BJ (cell line): ENCODE data around the gene UTS2. TPM values are rescaled to one million over a fixed set of nuclear protein-coding genes. Genes with fewer than 3 reads are reported as not detected.

Source experiments
- CTCF ChIA-PET: fragments of 350-600 bp; formaldehyde crosslinking; extraction: SDS; loops from one replicate; lab custom pipeline; 2021; ENCODE audit warnings: antibody characterized with exemption, inconsistent platforms; lab: Yijun Ruan, JAX
- POLR2A ChIA-PET: fragments of 300-600 bp; sonication (Branson Sonifier 250); formaldehyde crosslinking; extraction: SDS; loops from one replicate; lab custom pipeline; 2021; ENCODE audit warnings: antibody characterized with exemption; lab: Charles Lee
- DNase-seq: peaks from one replicate; pipeline ENCODE4 v3.0.0-alpha.2; 2011; ENCODE audit warnings: low read depth
- H3K27me3 ChIP-seq: 2 replicates; pipeline ENCODE4 v1.6.0; 2011; ENCODE audit warnings: low read length; ENCODE audit not compliant: control insufficient read depth, insufficient read depth
- H3K36me3 ChIP-seq: 2 replicates; pipeline ENCODE4 v1.5.1; 2011; ENCODE audit warnings: low read length; ENCODE audit not compliant: control insufficient read depth, insufficient read depth
- H3K4me3 ChIP-seq: 2 replicates; pipeline ENCODE4 v1.5.1; 2011; ENCODE audit warnings: low read depth, mild to moderate bottlenecking, control low read depth, low read length
- polyA plus RNA-seq: library from polyadenylated mRNA; depleted of rRNA; stranded (reverse); fragments of >200 nt; gene quantifications from 2 replicates; pipeline ENCODE4 v1.2.3, GENCODE V29; 2011
- TF ChIP-seq, protein P1 (sequence below): IDR thresholded peaks from 2 replicates; pipeline ENCODE4 v1.5.1; 2011; ENCODE audit warnings: low read depth, mild to moderate bottlenecking, control low read depth, inconsistent platforms, low read length, moderate library complexity; ENCODE audit not compliant: insufficient read depth

The UTS2 gene
- polyA plus RNA-seq, 1 experiment: not detected

- DNase-seq: no peak
- H3K27me3 ChIP-seq: no peaks in the 10 kb centered on the region
- H3K4me3 ChIP-seq: no peak overlapping the region
- H3K36me3 ChIP-seq: no peaks in the 10 kb centered on the region; the same call in none of the 2 replicates
- TF ChIP-seq, protein P1, sequence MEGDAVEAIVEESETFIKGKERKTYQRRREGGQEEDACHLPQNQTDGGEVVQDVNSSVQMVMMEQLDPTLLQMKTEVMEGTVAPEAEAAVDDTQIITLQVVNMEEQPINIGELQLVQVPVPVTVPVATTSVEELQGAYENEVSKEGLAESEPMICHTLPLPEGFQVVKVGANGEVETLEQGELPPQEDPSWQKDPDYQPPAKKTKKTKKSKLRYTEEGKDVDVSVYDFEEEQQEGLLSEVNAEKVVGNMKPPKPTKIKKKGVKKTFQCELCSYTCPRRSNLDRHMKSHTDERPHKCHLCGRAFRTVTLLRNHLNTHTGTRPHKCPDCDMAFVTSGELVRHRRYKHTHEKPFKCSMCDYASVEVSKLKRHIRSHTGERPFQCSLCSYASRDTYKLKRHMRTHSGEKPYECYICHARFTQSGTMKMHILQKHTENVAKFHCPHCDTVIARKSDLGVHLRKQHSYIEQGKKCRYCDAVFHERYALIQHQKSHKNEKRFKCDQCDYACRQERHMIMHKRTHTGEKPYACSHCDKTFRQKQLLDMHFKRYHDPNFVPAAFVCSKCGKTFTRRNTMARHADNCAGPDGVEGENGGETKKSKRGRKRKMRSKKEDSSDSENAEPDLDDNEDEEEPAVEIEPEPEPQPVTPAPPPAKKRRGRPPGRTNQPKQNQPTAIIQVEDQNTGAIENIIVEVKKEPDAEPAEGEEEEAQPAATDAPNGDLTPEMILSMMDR: no peak
- ChIA-PET CTCF (no interaction called here), POLR2A (no interaction called here)
Observed at GRCh38 chr1:7813677-7814373, 39.0 kb downstream of the UTS2 start.

DNA sequence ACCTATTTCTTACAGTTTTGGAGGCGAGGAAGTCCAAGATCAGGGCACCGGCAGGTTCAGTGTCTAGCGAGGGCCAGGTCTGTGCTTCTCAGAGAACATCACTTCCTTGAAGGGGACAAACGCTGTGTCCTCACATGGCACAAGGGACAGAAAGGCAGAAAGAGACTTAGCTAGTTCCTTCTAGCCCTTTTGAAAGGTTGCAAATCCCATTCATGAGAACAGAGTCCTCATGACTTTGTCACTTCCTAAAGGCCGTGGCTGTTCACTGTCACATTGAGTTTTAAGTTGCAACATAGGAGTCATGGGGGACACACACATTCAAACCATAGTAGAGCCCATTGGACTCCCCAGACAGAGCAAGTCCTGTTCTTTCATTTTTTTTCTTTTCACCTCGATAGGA is 41.4 kb downstream of the UTS2 start:
- H3K36me3 ChIP-seq: no peaks in the 10 kb centered on the region; the same call in none of the 2 replicates
- POLR2A ChIA-PET: no interaction called here
- H3K4me3 ChIP-seq: no peak overlapping the region
- TF ChIP-seq, protein P1: no peak
- no peak for DNase-seq
- no peaks in the 10 kb centered on the region for H3K27me3 ChIP-seq
- CTCF ChIA-PET: no interaction called here

- ChIA-PET CTCF (no interaction called here), POLR2A (no interaction called here)
- Histone ChIP-seq H3K27me3 (no peaks in the 10 kb centered on the region), H3K36me3 (no peaks in the 10 kb centered on the region; the same call in none of the 2 replicates), H3K4me3 (no peak overlapping the region)
- no peak for DNase-seq
- TF ChIP-seq, protein P1: no peak
Observed at GRCh38 chr1:7810395-7810794, 42.5 kb downstream of the UTS2 start.

- ChIA-PET POLR2A (no interaction called here), CTCF (no interaction called here)
Observed at GRCh38 chr1:7809742-7810141, 43.1 kb downstream of the UTS2 start.

GRCh38 chr1:7808253-7808844 is 44.5 kb downstream of the UTS2 start:
- H3K36me3 ChIP-seq: peaks cover 2% of the 10 kb centered on the region
- H3K4me3 ChIP-seq: no peak overlapping the region
- no peaks in the 10 kb centered on the region for H3K27me3 ChIP-seq
- TF ChIP-seq, protein P1: peak; percentile 44
- CTCF ChIA-PET: interaction anchor here (0.8 to 1.8 kb wide), 7 partner anchors 9 to 95 kb away, joined by 3 to 4 read pairs (median 3); no protein-coding TSS in a partner anchor
- no peak for DNase-seq
- POLR2A ChIA-PET: no interaction called here

More at GRCh38 chr1:7809742-7810141, 43.1 kb downstream of the UTS2 start:
- TF ChIP-seq, protein P1: no peak
- H3K27me3 ChIP-seq: no peaks in the 10 kb centered on the region
- H3K4me3 ChIP-seq: no peak overlapping the region
- no peak for DNase-seq
- H3K36me3 ChIP-seq: no peaks in the 10 kb centered on the region; the same call in none of the 2 replicates
